Central memory CD8-positive, alpha-beta T cell (primary cell): ENCODE results near the gene ZER1.
A peak's percentile ranks its signal among the peaks of the same experiment; 100 is the strongest.

Experiments used
- ATAC-seq: fragments of 150-1000 bp; cut with Tn5 transposase; replicated peaks from 2 replicates; pipeline ENCODE4 v1.10.0; 2022; ENCODE audit warnings: mild to moderate bottlenecking, moderate FRiP score, moderate number of reproducible peaks; ENCODE audit not compliant: poor library complexity, severe bottlenecking; ENCODE audit errors: extremely low read depth
- DNase-seq, 2 donors: peaks; one replicate each; pipeline ENCODE4 v3.0.0; 2021; ENCODE audit warnings: low spot score in 2 of 2
- H3K27ac Mint-ChIP-seq: one replicate; pipeline ENCODE4 v1.8.0; 2022; ENCODE audit warnings: low read depth, mild to moderate bottlenecking, moderate library complexity, mixed read lengths
- H3K27me3 Mint-ChIP-seq: one replicate; pipeline ENCODE4 v1.8.0; 2022; ENCODE audit warnings: mixed read lengths
- H3K36me3 Mint-ChIP-seq: one replicate; pipeline ENCODE4 v1.8.0; 2022; ENCODE audit warnings: mild to moderate bottlenecking, moderate library complexity, mixed read lengths; ENCODE audit not compliant: insufficient read depth
- H3K4me1 Mint-ChIP-seq: one replicate; pipeline ENCODE4 v1.8.0; 2022; ENCODE audit warnings: mixed read lengths
- H3K4me3 Mint-ChIP-seq: one replicate; pipeline ENCODE4 v1.8.0; 2022; ENCODE audit warnings: mild to moderate bottlenecking, moderate library complexity, mixed read lengths
- H3K9me3 Mint-ChIP-seq: one replicate; pipeline ENCODE4 v1.8.0; 2022; ENCODE audit warnings: mixed read lengths

The ZER1 gene

DNA sequence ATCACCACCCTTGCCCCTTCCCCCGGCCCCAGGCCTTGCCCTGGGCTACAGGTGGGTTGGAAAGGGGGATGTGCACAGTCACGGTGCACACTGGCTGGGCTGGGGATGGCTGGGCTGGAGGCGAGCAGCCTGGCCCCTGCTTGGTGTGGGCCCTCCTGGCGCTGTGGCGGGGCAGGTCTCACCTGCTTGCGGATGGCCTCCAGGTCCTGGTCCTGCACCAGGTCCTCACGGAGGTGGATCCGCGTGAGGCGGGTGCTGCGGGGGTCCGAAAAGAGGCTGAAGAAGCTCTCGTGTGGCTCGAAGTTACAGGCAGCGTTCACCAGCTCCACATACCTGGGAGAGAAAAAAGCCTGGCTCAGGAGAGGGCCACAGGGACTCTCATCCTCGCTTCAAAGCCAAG lies 18.1 kb downstream of the ZER1 start:
- Mint-ChIP-seq H3K9me3 (no peaks in the 10 kb centered on the region), H3K27me3 (no peaks in the 10 kb centered on the region), H3K36me3 (peaks cover 7% of the 10 kb centered on the region), H3K4me1 (no peaks in the 10 kb centered on the region), H3K4me3 (no peak overlapping the region), H3K27ac (no peak overlapping the region)
- ATAC-seq, result no peak
- DNase-seq, result no peak

DNA sequence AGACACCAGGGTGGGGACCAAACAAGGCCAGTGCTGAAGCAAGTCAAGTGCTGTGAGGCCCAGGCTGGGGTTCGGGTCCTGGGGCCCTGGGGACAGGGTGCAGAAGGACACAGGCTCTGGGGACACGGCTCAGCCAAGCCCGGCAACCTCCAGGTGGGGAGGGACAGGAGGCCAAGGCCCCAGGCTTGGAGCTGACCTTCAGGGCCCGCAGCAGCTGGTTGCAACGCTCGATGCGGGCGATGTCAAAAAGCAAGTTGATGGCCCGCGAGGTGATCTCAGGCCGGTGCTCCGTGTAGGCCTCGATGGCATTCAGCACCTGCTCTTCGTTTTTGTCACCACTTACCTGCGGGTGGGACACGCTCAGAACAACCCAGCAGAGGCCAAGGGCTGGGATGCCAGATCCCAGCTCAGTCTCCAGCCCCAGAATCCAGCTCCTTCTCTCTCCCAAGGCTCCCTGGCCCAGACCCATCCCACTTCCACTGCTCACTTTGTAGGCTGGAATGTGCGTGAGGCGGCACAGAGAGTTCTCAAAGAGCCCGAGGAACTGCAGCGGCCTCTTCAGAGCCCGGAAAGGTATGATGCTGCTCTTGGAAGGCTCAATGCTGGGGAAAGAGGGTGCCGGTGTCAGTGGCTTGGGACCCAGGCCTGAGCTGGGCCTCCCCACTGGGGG lies 20.7 kb downstream of the ZER1 start:
- H3K27me3 Mint-ChIP-seq, result no peaks in the 10 kb centered on the region
- H3K36me3 Mint-ChIP-seq, result peaks cover 7% of the 10 kb centered on the region
- no peaks in the 10 kb centered on the region for H3K4me1 Mint-ChIP-seq

DNA sequence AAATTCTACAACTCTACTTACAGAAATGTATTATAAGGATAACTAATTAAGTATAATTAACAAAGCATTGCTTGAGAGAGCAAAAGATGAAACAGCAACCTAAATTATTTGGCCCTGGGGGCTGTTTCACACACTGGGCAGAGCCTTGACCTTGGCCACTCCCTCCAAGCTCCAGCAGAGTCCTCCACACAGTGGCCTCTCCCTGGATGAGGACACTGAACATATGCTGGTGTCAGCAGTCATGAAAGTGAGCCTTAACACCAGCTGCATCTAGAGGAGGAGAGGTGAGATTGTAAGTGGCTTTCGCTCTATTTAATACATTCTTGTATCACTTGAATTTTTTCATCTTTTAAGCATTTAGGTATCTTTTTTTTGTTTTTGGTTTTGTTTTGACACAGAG lies 24.5 kb downstream of the ZER1 start:
- Mint-ChIP-seq H3K9me3 (no peaks in the 10 kb centered on the region), H3K4me3 (no peak overlapping the region), H3K4me1 (no peaks in the 10 kb centered on the region), H3K36me3 (peaks cover 11% of the 10 kb centered on the region), H3K27ac (no peak overlapping the region), H3K27me3 (no peaks in the 10 kb centered on the region)
- DNase-seq (no peak), ATAC-seq (no peak)

More for the DNA sequence above, 20.7 kb downstream of the ZER1 start:
- DNase-seq, result no peak
- no peak for ATAC-seq
- H3K9me3 Mint-ChIP-seq, result no peaks in the 10 kb centered on the region
- H3K4me3 Mint-ChIP-seq, result no peak overlapping the region
- no peak overlapping the region for H3K27ac Mint-ChIP-seq

DNA sequence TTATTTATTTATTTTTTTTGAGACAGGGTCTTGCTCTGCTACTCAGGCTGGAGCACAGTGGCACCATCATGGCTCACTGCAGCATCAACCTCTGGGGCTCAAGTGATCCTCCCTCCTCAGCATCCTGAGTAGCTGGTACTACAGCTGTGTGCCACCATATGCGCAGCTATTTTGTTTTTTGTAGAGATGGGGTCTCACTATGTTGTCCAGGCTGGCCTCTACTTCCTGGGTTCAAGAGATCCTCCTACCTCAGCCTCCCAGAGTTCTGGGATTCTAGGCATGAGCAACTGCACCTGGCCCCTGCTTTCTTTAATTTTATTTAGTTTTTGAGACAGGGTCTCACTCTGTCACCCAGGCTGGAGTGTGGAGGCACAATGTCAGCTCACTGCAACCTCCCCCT lies 28.3 kb downstream of the ZER1 start:
- DNase-seq, result no peak
- Mint-ChIP-seq H3K9me3 (no peaks in the 10 kb centered on the region), H3K36me3 (peaks cover 23% of the 10 kb centered on the region), H3K4me3 (no peak overlapping the region), H3K27ac (no peak overlapping the region), H3K4me1 (no peaks in the 10 kb centered on the region), H3K27me3 (no peaks in the 10 kb centered on the region)
- ATAC-seq, result no peak

DNA sequence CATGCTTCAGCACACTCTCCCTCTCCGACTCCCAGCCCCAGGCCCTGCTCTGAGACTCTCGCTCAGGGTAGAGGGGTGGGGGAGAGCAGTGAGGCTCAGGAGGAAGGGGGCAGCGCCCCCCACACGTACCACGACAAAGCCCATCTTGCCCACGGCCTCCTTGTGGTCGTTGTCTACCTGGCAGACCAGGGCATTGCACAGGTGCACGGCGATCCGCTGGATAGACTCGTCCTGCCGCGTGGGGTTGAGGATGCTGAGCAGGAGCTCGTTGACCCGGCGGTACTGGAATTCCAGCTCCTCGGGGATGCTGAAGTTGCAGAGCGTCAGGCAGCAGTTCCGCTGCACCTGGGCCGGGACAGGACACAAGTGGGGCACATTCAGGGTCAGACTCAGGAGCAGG lies 29.3 kb downstream of the ZER1 start:
- Mint-ChIP-seq H3K36me3 (peaks cover 26% of the 10 kb centered on the region), H3K4me3 (no peak overlapping the region), H3K4me1 (no peaks in the 10 kb centered on the region), H3K27ac (no peak overlapping the region), H3K27me3 (no peaks in the 10 kb centered on the region), H3K9me3 (no peaks in the 10 kb centered on the region)
- no peak for ATAC-seq
- DNase-seq, result no peak

DNA sequence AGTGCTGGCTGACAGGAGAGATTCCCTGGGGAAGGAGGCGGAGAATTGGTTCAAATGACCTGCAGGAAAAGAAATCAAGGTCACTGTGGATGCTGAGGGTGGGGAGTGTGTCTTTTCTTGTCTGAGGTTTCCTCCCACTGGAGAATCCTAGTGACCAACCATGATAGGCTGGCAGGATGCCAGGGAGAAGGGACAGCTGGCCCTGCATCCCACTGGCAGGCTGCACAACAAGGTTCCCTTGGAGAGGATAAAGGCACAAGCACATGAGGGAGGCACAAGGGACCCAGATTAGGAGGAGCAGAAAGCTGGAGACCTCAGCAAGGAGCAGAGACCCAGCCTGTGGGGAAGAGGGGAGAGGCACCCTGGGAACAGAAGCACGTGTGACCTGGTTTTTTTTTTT lies 36.4 kb downstream of the ZER1 start:
- H3K9me3 Mint-ChIP-seq, result no peaks in the 10 kb centered on the region
- peaks cover 35% of the 10 kb centered on the region for H3K36me3 Mint-ChIP-seq
- no peaks in the 10 kb centered on the region for H3K4me1 Mint-ChIP-seq
- peak overlapping the region; percentile 86 for H3K27ac Mint-ChIP-seq
- DNase-seq (no peak), ATAC-seq (no peak)
- H3K27me3 Mint-ChIP-seq, result no peaks in the 10 kb centered on the region
- H3K4me3 Mint-ChIP-seq, result no peak overlapping the region

DNA sequence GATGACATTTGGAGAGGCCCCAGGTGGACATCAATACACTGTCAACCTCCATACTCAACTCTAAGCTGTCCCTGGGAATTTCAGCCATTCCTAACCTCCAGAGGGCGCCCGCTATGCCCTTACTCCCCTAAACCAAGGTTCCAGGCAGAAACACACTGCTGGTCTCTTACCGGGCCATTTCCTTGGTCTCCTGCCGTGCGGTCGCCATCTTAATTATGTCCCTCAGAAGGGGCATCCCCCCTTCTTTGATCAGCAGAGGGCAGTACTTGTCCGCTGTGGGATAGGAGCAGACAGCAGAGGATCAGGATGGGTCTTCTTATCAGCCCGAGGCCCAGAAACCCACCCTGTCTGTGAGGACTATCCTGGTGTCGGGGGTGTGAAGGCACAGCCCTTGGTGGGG lies 38.5 kb downstream of the ZER1 start:
- Mint-ChIP-seq H3K9me3 (no peaks in the 10 kb centered on the region), H3K36me3 (peaks cover 24% of the 10 kb centered on the region), H3K4me3 (no peak overlapping the region), H3K27ac (no peak overlapping the region), H3K4me1 (peaks cover 8% of the 10 kb centered on the region), H3K27me3 (no peaks in the 10 kb centered on the region)
- DNase-seq, result no peak
- ATAC-seq, result no peak

DNA sequence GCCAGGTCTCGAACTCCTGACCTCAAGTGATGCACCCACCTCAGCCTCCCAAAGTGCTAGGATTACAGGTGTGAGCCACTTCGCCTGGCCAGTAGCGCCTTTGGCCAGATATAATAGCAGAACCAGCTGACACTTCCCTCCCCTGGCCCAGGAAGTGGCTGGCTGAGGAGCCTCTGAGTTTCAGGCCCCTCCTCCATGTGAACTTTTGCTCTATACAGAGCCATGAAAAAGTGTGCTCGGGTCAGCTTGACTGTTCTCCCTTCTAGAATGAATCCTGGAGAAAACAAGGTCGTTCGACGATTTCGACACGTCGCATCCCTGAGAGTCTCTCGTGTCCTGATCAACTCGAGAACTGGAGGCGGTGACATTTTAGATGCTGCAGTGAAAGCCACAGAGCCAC lies 39.2 kb downstream of the ZER1 start:
- H3K4me1 Mint-ChIP-seq, result peaks cover 8% of the 10 kb centered on the region
- no peak overlapping the region for H3K4me3 Mint-ChIP-seq
- no peaks in the 10 kb centered on the region for H3K27me3 Mint-ChIP-seq
- H3K36me3 Mint-ChIP-seq, result peaks cover 22% of the 10 kb centered on the region
- H3K9me3 Mint-ChIP-seq, result no peaks in the 10 kb centered on the region
- no peak overlapping the region for H3K27ac Mint-ChIP-seq
- no peak for DNase-seq
- no peak for ATAC-seq

DNA sequence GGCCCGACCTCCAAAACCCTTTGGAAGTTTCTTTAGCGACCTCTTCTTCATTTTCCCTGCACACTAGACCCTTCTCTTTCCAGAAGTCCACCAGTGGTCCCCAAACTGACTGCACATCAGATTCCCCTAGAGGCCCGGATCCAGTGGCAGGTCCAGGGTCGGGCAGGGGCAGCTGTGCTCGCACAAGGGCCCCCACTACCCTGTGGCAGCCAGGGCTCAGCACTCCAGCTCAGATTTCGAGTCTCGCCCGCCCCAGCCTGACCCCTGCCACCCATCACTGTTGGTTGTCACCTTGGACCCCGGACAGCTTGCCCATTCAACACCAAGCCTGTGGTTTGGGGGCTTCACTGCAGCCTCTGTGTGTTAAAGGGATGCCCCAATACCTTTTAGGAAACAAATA lies 40.0 kb downstream of the ZER1 start:
- ATAC-seq (no peak), DNase-seq (no peak)
- Mint-ChIP-seq H3K4me1 (peaks cover 8% of the 10 kb centered on the region), H3K9me3 (no peaks in the 10 kb centered on the region), H3K36me3 (peaks cover 21% of the 10 kb centered on the region), H3K27me3 (no peaks in the 10 kb centered on the region), H3K4me3 (no peak overlapping the region), H3K27ac (peak overlapping the region; percentile 29)

DNA sequence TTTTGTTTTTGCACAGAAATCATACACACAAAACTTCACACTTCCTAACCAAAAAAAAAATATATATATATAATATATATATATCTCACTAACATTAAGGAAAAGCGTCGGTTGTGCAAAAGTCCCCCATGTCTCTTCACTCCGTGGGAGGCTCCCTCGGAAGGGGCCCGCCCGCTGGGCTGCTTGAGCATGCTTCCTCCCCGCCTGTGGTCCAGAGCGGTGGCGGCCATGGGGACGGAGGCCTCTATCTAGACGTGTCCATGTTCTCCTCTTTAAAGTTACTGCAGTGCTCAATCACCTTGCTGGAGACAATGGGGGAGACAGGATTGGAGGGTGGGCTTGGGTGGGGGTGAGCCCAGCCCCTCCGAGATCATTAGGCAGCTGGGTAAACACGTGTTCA lies 40.6 kb downstream of the ZER1 start:
- ATAC-seq (no peak), DNase-seq (no peak)
- Mint-ChIP-seq H3K36me3 (peaks cover 18% of the 10 kb centered on the region), H3K27me3 (no peaks in the 10 kb centered on the region), H3K9me3 (no peaks in the 10 kb centered on the region), H3K4me3 (no peak overlapping the region), H3K27ac (peak overlapping the region; percentile 29), H3K4me1 (peaks cover 8% of the 10 kb centered on the region)

DNA sequence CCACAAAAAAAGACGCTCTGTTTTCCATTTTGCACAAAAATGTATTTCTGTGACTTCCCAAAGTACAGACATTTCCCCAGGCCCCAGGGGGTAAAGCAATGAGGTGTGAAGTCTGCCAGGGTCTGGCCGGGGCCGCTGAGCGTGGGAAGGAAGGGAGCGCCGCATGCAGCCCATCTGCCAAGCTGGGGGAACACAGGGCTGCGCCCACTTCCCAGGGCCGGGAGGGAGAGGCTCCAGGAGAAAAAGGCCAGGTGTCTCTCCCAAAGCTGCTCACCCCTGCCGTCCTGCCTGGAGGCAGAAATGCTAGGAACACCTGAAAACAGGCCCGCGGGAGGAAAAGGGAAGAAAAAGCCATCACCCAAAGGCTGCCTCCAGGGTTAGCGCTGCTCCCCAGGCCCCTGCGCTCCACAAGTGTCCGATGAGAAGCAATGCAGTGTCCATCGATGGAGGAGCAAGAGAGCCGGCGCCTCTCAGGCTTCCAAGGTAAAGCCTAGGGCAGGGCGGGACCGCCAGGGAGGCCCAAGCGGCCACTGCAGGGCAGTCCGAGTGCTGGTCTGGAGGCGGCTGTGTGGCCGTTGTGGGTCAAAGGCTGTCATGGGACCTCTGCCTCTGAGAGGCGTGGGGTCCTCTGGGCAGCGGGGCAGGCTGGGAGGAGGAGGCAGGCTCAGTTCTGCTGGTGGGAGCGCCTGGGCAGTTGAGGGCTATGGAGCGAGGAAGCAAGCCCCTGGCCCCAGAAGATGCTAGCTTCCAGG lies 41.8 kb downstream of the ZER1 start:
- Mint-ChIP-seq H3K4me3 (no peak overlapping the region), H3K4me1 (peaks cover 11% of the 10 kb centered on the region), H3K27ac (peak overlapping the region; percentile 76), H3K27me3 (no peaks in the 10 kb centered on the region), H3K9me3 (no peaks in the 10 kb centered on the region), H3K36me3 (peaks cover 14% of the 10 kb centered on the region)
- DNase-seq (no peak), ATAC-seq (no peak)

DNA sequence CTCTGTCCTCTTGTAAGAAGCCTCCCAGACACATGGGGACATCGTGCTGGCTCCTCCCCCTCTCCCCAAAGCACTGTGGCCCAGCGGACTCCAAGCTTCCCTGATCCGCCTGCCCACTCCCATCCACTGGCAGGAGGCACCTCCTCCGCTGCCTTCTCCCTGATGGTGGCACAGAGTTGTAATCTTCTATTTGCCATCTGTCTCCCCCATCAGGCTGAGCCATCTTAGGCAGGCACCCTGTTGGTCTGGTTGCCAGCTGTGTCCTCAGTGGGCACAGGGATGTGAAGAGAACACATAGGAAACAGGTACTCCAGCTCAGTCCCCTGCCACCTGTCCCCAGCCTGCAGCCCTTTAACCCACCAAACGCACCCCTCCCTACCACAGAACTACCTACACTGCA lies 42.4 kb downstream of the ZER1 start:
- peaks cover 18% of the 10 kb centered on the region for H3K4me1 Mint-ChIP-seq
- ATAC-seq, result no peak
- DNase-seq, result no peak
- H3K9me3 Mint-ChIP-seq, result no peaks in the 10 kb centered on the region
- H3K4me3 Mint-ChIP-seq, result no peak overlapping the region
- H3K27me3 Mint-ChIP-seq, result no peaks in the 10 kb centered on the region
- H3K27ac Mint-ChIP-seq, result peak overlapping the region; percentile 76
- H3K36me3 Mint-ChIP-seq, result peaks cover 15% of the 10 kb centered on the region

DNA sequence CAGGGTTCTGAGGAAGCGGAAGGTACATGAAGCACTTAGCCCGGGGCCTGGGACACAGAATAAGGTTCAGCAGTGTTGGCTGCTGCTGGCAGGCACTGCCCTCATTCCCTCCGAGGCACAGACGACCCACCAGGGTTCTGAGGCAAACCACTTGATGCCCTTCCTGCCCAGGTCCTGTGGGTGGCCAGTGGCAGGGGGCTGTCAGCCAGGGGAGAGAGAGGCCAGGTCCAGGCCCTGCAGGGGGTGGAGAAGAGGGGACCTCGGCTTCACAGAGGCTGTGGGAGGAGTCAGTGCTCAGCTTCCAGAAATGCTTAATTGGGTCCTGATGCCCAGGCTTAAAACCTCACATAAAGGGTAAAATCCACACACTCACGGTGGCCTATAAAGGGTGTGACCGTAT lies 43.4 kb downstream of the ZER1 start:
- no peak overlapping the region for H3K4me3 Mint-ChIP-seq
- DNase-seq (no peak), ATAC-seq (no peak)
- H3K27me3 Mint-ChIP-seq, result no peaks in the 10 kb centered on the region
- peak overlapping the region; percentile 76 for H3K27ac Mint-ChIP-seq
- H3K4me1 Mint-ChIP-seq, result peaks cover 24% of the 10 kb centered on the region
- peaks cover 16% of the 10 kb centered on the region for H3K36me3 Mint-ChIP-seq
- no peaks in the 10 kb centered on the region for H3K9me3 Mint-ChIP-seq
